NCI-H1105 (cell line): ENCODE results near the gene SERPINB2.
"Not testable (repeated sequence)": the region's sequence is repeated elsewhere in the genome, so short reads cannot be mapped to it uniquely, and the experiment has no call there.

Experiments
- DNase-seq: peaks from one replicate; lab custom pipeline; 2025; lab: John Stamatoyannopoulos, UW

SERPINB2 gene

GRCh38 chr18:63889626-63890025, 2.1 kb downstream of the SERPINB2 start:
- no peak for DNase-seq

GRCh38 chr18:63890237-63890949, 2.9 kb downstream of the SERPINB2 start:
- DNase-seq, result no peak

GRCh38 chr18:63890950-63891304, 3.4 kb downstream of the SERPINB2 start:
- no peak for DNase-seq

- no peak for DNase-seq
These were observed 5.1 kb downstream of the SERPINB2 start for GRCh38 chr18:63892566-63892965.

- DNase-seq, result no peak
These were observed 6.7 kb downstream of the SERPINB2 start for GRCh38 chr18:63894106-63894772.

- DNase-seq, result no peak
These were observed 7.7 kb downstream of the SERPINB2 start for GRCh38 chr18:63895190-63895589.

- no peak for DNase-seq
These were observed 9.6 kb downstream of the SERPINB2 start for GRCh38 chr18:63897072-63897471.

GRCh38 chr18:63899206-63899605, 11.7 kb downstream of the SERPINB2 start:
- no peak for DNase-seq

- DNase-seq, result no peak
These were observed 16.5 kb downstream of the SERPINB2 start for GRCh38 chr18:63903851-63904570.

- no peak for DNase-seq
These were observed 17.2 kb downstream of the SERPINB2 start for GRCh38 chr18:63904694-63905093.

- DNase-seq, result no peak
These were observed 17.9 kb downstream of the SERPINB2 start for GRCh38 chr18:63905361-63905760.

GRCh38 chr18:63906056-63906455, 18.6 kb downstream of the SERPINB2 start:
- no peak for DNase-seq

GRCh38 chr18:63907664-63908063, 20.2 kb downstream of the SERPINB2 start, which contains the start of gene SERPINB10:
Gene SERPINB10 (plus strand): TSS chr18:63907958. CDS start chr18:63915511, 7,553 bp downstream.
- no peak for DNase-seq

- no peak for DNase-seq
These were observed 21.4 kb downstream of the SERPINB2 start for GRCh38 chr18:63908858-63909257.

- DNase-seq, result no peak
These were observed 22.4 kb downstream of the SERPINB2 start for GRCh38 chr18:63909870-63910269.

GRCh38 chr18:63917817-63918216, 30.3 kb downstream of the SERPINB2 start:
- DNase-seq, result no peak

GRCh38 chr18:63922049-63922448, 34.5 kb downstream of the SERPINB2 start:
- DNase-seq, result no peak

GRCh38 chr18:63924551-63924950, 37.0 kb downstream of the SERPINB2 start:
- DNase-seq, result no peak

GRCh38 chr18:63928331-63928730, 40.8 kb downstream of the SERPINB2 start:
- no peak for DNase-seq

GRCh38 chr18:63929369-63929768, 41.9 kb downstream of the SERPINB2 start:
- DNase-seq, result not testable (repeated sequence)

- DNase-seq, result no peak
These were observed 43.4 kb downstream of the SERPINB2 start for GRCh38 chr18:63930773-63931354.

- DNase-seq, result no peak
These were observed 48.8 kb downstream of the SERPINB2 start for GRCh38 chr18:63936156-63936931.
